Testis (tissue), 2 donors: Measurements from ENCODE around the gene GMFB.

Experiments used
- CTCF ChIP-seq, 3 experiments: fragments of 450-650 bp in 2 of 3; fragments of 200-600 bp in 1 of 3; sonication (generic) in 1 of 3; IDR thresholded peaks; one replicate each; pipeline ENCODE4 v1.5.1; 2016 to 2019; ENCODE audit warnings: antibody characterized with exemption in 3 of 3, mild to moderate bottlenecking in 2 of 3, moderate library complexity in 1 of 3
- POLR2A ChIP-seq: fragments of 450-650 bp; IDR thresholded peaks from one replicate; pipeline ENCODE4 v1.6.1; 2017; ENCODE audit warnings: antibody characterized with exemption, mild to moderate bottlenecking, moderate library complexity

- TF ChIP-seq CTCF (IDR thresholded peaks at IDR 0.05) (no peak), POLR2A (no peak)
These were observed 13.4 kb downstream of the GMFB start for GRCh38 chr14:54475187-54475899.
